GM19240 (cell line): ENCODE results near the gene SIX2.

ENCODE experiments used
- DNase-seq: peaks from one replicate; pipeline ENCODE4 v3.0.0; 2011; ENCODE audit warnings: low spot score; ENCODE audit not compliant: insufficient read length

Gene SIX2

DNA sequence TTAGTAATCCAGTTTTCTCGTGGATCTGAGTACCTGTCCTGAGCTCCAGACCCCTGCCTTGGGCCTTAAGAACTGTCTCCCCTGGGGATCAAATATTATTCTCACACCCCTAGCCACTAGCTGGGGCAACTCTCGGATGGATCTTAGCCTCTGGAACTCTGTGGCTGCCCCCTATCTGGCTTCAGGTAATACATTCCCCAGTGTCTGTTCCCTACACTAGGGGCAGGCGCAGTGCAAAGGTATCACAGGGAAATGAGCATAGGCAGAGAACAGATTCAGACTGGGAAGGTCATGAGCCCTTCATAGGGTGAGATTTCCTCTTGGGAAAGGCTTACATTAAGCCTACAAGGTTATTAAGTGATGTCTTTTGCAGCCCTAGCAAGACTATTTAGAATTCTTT, 11.2 kb upstream of the SIX2 start:
- DNase-seq, result no peak

DNA sequence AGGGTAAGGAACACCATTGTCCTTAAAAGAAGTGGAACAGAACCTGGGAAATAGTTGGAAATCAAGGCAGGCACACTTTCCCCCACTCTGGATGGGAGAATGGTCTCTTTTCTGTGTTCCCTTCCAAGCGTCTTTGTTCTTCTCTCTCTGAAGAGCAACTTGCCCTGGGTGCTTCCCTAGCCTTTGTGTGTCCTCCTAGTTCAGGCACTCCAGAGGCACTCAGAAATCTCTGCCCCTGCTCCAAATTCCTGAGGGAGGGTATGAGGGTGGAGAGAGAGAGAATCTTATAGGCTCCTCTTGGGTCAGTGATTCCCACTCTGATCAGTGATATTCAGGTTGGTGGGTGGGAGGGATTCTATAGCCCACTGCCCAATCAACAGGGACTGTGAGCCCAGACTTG, 8.8 kb upstream of the SIX2 start:
- DNase-seq, result no peak

DNA sequence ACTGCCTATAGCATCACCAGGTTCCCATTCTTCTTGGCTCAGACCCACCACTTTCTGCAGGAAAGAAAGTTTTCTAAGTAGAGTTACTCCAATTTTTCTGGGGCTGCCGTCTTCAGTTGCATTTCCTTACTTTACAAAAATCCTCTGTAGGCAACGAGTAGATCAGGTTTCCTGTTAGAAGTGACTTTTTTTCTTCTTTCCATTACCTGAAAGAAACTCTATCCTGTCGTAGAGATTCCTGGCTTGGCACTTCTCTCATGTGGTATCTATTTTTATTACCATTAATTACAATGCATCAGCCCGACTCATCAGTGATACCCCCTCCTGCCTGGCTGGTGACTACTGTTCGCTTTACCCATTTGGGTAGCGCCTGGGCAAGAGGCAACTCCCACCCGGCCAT, 5.6 kb upstream of the SIX2 start:
- no peak for DNase-seq

DNA sequence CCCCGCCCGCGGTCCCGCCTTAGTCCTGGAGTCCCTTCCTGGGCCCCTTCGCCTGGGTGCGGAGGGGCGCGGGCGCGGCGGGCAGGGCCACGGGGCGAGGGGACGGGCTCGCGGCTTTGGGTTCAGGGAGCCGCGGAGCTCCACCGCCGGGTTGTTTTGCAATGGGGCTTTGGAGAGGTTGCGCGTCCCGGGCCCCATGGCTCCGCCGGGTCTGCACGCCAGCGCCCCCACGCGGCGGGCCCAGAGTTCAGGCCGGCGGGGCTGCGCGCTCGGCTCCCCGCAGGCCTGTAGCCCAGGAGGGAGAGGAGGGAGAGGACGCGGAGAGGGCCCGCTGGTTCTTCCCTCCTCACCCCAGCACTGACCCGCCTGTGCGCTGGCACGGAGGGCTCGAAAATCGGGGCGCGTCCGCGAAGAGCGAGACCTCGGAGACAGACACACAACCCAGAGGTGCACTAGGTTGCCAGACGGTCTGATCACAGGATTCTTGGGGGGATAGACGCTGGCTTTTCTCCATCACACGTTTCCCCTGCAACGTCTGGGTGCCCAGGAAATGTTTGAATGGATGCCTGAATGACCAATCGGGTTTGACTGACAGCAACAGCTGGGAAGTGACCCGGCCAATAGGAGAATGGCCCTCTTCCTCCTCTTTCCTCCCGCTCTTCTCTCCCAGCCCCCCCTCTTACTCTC, 4.9 kb upstream of the SIX2 start:
- no peak for DNase-seq

DNA sequence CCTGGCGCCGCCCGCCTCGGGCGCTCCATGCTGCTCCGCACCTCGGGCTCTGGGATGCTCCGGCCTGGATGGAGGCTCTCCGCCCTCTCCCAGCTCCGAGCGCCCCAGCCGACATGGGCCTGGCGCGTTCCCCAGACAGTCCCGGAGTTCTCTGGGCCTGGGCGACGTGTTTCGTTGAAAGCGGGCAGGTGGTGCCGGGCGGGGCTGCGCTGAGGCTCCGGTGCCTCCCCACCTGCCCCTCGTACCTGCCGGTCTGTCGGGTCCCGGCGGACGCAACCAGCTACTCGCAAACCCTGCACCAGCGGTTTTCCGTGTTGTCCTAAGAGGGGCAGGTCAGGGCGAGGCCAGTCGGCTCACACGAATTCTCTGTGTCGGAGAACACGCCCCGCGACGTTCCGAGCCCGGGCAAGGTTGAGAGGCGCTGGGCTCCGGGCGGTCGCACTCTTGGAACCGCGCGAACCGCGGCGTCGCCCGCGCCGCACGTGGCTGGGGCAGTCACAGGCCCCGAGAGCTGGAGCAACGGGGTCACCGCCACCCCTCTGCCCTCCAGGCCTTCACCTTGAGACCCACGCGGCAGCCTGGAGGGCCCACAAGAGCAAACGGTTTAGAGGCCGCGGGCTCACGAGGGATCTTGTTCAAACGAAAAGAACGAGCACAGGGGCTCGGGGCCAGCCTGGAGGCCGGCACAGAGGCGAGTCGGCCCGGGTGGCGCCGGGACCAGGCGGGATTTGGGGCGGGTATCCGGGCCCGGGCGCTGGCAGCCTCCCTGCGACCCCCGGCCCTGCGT, 4.2 kb upstream of the SIX2 start:
- DNase-seq, result no peak

DNA sequence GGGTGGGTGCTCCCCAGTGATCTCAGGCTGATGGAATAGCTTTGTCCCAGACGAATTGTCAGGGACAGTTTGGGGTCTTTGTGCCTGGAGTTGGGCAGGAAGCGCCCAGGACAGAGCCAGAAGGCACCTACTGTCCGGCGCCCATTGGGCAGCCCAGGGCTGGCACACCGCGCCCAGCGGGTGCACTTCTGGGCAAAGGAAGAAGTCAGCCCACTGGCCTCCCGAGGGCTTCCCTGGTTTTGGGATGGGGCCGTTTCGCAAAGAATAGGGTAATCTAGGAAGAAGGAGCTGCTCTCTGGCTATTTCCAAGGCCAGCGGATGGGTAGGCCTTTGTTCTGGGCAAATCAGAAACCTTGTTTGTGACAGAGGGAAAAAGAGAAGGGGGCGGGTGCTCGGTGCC, 3.5 kb upstream of the SIX2 start:
- DNase-seq, result no peak

DNA sequence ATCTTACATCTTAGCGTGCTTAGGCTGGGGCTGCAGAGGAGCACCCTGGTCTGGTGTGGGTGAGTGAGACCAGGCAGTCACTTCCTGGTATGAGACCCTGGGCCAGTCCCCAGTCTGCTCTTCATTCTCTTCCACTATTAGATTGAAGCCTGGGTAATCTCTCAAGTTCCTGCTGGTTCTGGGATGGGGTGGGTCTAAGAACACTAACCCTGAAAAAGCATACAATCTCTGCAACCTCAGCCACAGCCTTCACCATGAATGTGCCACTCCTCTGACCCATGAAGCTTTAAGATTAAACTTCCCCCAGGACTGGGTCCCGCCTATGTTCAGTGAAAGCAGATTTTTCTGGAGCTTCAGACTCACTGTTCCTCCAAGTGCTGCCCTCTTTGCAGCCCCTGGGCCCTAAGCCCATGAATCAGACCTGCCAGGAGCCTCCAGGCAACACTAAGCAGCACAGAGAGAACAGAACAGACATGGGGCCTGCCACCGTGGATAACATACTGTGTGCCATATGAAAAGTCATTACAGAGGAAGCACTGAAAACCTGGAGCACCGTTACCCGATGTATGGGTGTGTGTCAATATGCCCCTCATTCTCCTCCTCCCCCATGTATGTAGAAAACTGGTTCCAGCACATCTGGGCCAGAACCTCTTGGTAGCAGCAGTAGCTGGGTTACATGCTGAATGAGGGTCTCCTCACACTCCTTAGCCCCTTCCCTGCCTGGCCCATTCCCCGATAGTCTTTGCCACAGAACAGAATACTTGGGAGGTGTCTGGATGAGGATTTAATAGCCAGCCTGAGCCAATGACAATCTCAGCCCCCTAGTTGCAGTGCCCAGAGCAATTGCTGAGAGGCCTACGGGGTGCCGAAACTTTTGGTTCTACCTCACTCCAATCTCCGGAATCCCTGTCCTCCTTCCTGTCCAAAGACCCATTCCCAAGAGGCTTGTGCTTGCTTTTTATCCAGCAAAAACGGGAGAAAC, 2.7 kb upstream of the SIX2 start:
- DNase-seq, result no peak

DNA sequence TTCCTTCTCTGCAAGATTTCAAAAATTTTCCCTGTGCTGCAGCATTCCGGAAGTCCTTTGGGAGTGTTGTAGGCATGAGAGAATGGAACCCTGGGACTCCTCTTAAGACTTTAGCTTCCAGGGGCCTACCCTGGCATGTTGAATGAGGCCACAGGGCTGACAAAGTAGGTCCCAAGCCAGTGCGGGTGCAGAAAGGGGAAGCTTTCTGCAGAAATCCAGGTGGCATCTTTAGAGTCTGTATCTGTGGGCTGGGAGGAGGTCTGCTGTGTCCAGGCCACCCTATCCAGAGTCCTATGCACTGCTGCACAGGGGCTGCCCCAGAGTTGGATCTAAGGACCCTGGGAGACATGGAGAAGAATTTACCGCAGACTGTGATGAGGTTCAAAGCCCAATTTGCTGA, 1.9 kb upstream of the SIX2 start:
- DNase-seq, result no peak

DNA sequence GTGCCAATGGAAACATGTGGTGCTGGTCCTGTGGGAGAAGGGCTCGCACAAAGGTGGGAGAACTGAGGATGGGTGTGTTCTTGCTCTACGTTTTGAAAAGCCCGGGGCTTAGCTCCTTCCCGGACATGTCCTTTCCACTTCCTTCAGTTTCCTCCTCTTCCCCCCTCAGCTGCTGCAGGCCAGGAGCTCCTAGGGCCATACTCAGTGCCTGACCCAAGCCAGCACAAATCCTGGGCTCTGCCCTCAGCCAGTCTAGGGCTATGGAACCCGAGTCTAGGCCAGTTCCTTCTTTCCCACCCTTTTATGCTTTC, 1.4 kb upstream of the SIX2 start:
- DNase-seq, result no peak

DNA sequence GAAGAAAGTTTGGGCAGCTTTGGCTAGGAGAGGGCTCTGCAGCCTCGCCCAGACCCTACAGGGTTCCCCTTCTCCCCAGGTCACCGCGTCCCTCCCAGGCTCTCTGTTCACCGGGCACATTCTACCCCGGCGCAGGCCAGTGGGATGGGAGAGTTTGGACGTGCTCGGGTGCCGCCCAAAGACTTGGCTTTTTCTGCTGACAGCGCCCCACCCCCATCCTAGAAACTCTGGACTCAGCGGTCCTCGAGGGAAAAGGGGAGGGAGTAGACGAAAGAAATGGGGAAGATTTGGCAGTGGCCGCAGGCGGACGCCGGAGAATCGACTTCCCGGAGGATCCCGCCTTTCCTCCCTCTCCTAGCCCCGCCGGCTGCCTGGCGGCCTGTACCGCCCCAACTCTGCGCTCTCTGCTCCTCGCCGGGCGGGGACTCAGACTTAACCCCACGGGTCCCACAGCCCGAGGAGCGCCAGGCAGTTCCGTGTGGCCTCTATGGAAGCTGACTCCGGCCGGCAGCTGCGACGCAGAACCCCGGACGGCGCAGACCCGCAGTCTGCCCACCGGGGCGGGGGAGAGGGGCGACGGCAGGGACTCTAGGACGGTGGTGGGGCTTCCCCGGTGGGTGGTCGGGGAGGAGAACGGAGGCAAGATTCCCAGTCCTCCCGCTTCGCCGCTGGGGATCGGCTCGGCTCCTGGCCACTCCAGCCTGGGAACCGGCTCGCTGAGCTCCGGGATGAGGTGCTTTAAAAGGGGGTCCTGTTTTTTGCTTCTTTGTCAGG, 863 bp upstream of the SIX2 start:
- no peak for DNase-seq

DNA sequence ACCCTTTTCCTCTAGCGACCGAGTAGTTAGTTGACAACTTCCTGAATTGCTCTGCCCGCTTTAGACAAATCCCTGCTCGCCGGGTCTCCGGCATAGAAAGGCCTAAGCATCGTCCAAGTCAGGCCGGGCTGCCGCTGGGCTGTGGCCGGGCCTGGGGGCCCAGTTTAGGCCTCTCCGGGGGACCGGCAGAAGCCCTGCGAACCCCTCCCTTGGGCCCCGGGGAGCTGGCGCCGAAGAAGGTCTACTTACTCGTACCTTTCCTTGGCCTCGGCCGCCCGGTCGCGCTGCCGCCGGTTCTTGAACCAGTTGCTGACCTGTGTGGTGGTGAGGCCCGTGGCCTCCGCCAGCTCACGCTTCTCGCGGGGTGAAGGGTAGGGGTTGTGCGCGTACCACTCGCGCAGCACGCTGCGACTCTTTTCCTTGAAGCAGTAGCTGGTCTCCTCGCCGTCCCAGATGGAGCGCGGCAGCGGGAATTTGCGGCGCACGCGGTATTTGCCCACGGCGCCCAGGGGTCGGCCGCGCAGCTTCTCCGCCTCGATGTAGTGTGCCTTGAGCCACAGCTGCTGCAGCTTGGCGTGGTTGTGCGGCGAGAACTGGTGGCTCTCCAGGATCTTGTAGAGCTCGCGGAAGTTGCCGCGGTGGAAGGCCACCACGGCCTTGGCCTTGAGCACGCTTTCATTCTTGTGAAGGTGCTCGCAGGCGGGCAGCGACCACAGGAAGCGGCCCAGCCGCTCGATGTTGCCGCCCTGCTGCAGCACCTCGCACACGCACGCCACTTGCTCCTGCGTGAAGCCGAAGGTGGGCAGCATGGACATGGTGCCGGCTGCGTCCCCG, 739 bp downstream of the SIX2 start:
- no peak for DNase-seq

DNA sequence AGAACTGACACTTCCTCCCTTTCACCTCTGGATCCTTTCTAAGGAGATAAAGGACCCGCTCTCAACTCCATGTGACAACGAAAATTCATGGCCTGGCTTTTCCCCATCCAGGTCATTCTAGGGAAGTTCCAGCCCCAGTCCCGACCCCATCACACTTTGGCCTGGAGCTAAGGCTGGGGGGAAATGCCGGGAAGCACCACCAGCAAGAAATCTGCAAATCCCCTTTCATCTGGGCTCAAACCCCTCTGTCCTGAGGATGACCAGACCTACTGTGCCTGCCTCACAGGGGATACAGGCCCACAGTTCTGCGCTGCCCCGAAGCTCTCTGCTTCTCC, 1.3 kb downstream of the SIX2 start:
- DNase-seq, result no peak

DNA sequence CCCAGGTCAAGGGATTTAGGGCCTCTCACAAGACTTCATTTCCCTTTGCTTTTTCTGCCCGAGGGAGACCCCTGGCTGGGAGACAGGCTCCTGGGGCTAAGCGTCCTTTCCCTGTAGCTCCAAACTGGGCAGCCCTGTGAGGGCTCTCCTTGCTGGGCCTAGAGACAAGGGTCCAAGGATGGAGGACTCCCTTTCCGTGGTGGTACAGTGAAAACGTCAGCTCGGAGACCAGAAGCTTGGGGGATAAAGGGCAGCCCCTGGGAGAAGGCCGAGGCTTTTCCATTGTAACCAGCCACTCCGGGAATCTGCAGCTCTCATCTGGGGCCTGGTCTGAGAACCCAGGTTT, 2.3 kb downstream of the SIX2 start:
- DNase-seq, result no peak

DNA sequence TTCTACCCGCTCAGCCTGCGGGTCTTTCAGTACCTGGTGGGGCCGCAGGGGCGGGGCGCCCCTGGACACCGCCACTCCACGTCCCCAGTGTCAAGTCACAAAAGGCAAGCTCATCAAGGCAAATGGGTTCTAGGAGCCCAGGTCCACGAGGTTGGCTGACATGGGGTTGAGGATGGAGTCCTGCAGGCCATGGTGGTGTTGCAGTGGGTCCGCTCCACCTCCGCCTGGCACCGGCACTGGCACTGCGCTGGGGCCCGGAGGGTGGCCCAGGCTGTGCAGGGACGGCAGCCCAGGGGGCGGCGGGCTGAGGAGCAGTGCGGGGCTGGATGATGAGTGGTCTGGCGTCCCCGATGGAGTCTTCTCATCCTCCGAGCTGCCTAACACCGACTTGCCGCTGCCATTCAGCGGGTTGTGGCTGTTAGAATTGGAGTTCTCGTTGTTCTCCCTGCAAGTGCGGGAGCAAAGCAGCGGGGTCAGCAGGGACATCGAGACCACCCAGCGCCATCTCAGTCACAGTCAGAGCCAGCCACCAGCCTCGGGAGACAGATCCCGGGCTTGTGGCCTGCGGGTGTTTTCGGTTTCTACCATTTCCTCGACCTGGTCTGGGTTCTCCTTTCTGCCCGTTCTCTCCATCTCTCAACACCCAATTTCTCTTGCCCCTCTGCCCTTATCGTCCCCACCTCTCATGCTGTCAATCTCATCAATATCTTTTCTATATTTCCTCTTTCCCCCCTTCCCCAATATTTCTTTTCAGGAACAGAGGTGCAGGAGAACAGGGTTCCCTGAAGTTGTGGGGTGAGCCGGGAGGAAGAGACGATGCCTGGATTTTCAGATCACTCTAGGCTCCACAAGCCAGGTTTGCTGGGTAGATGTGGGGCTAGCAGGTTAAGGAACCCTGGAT, 3.0 kb downstream of the SIX2 start:
- no peak for DNase-seq

DNA sequence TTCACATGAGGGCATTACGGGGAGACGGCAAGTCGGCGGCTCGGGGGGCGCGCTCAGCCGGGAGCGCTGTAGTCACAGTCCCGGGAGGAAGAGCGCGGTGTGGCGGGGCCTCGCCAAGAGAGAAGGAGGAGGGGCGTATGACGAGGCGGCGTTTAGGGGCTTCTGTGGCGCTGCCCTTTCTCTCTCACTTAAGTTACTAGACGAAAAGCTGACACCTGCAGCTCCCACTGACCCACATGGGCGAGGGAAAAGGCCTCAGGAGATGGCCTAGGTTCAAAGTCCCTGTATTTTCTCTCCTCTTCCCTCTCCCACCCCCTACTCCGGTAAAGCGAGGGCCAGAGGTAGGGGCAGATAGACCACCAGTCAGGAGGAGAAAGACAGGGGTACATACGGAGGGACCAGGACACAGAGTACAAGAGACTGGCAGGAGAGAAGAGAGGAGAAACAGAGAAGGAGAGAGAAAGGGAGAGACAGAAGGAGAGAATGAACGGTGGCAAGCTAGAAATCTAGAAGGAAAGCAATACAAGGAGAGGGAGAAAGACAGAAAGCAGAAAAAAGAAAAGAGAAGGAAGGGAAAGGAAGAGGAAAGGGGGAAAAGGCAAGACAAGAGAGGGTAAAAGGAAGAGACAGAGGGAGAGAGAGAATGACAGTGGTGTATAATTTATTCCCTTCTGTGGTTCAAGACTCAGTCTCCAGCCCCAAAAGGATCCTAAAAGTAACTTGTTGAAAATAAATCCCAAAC, 3.8 kb downstream of the SIX2 start:
- DNase-seq, result no peak

DNA sequence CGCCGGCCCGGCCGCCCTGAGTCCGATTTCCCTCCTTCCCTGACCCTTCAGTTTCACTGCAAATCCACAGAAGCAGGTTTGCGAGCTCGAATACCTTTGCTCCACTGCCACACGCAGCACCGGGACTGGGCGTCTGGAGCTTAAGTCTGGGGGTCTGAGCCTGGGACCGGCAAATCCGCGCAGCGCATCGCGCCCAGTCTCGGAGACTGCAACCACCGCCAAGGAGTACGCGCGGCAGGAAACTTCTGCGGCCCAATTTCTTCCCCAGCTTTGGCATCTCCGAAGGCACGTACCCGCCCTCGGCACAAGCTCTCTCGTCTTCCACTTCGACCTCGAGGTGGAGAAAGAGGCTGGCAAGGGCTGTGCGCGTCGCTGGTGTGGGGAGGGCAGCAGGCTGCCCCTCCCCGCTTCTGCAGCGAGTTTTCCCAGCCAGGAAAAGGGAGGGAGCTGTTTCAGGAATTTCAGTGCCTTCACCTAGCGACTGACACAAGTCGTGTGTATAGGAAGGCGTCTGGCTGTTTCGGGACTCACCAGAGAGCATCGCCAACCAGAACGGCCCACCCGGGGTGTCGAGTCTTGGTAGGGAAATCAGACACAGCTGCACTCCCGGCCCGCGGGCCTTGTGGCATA, 4.6 kb downstream of the SIX2 start:
- no peak for DNase-seq

DNA sequence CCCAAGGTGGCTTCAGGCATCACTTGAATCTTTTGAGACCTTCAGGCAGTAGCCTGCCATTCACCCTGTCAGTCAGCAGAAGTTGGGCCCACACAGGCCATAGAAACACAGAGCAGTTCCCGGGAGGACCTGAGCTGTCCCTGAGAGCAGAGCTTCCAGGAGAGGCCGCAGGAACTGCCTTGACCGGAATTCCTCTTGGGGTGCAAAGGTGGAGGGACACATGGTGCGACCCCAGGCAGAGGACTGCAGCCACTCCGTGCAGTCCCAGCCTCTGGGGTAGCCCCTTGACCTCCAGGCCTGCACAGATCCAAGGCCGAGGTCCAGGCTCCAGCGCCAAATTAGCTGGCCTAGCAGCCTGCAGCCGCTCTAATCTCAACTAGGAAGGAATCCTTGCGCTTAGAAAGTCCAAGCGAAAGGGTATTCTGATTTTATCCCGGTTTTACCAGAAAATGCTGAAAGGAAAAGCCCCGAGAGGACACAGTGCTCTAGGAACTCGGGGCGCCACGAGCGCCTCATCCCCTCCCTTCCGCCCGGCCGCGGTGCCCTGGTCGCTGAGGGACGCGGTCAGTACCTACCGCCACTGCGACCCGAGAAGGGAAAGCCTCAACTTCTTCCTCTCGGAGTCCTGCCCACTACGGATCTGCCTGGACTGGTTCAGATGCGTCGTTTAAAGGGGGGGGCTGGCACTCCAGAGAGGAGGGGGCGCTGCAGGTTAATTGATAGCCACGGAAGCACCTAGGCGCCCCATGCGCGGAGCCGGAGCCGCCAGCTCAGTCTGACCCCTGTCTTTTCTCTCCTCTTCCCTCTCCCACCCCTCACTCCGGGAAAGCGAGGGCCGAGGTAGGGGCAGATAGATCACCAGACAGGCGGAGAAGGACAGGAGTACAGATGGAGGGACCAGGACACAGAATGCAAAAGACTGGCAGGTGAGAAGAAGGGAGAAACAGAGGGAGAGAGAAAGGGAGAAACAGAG, 5.4 kb downstream of the SIX2 start:
- no peak for DNase-seq
